HepG2 (cell line): Measurements from ENCODE around the gene RAD51D. TPM values are rescaled to one million over a fixed set of nuclear protein-coding genes. Genes with fewer than 3 reads are reported as not detected.

Experiments used
- DNMT1 ChIP-seq: sonication (generic); formaldehyde crosslinking; IDR thresholded peaks from 2 replicates; pipeline ENCODE4 v1.5.1; 2020; ENCODE audit warnings: mild to moderate bottlenecking, missing genetic modification reagents
- HNF4A ChIP-seq: sonication (generic); formaldehyde crosslinking; IDR thresholded peaks from 2 replicates; pipeline ENCODE4 v1.4.0; 2020; ENCODE audit warnings: missing genetic modification reagents
- HNRNPUL1 ChIP-seq: fragments of 200-400 bp; formaldehyde crosslinking; IDR thresholded peaks from 2 replicates; pipeline ENCODE4 v1.6.1; 2017; ENCODE audit warnings: low read depth, mild to moderate bottlenecking, low read length, moderate library complexity
- JUNB ChIP-seq: sonication (generic); formaldehyde crosslinking; IDR thresholded peaks from 2 replicates; pipeline ENCODE4 v1.8.0; 2022; ENCODE audit warnings: missing genetic modification reagents, mild to moderate bottlenecking, borderline replicate concordance
- NRL ChIP-seq: sonication (generic); formaldehyde crosslinking; IDR thresholded peaks from 2 replicates; pipeline ENCODE4 v1.5.0; 2020; ENCODE audit warnings: missing genetic modification reagents, mild to moderate bottlenecking, moderate library complexity, borderline replicate concordance
- PRMT3 ChIP-seq: sonication (generic); formaldehyde crosslinking; IDR thresholded peaks from 2 replicates; pipeline ENCODE4 v1.8.1; 2022; ENCODE audit warnings: low read depth, mild to moderate bottlenecking, moderate library complexity, missing genetic modification reagents, borderline replicate concordance
- TARDBP ChIP-seq: sonication (generic); formaldehyde crosslinking; IDR thresholded peaks from 2 replicates; pipeline ENCODE4 v1.8.0; 2022; ENCODE audit warnings: mild to moderate bottlenecking, missing genetic modification reagents
- ZBTB3 ChIP-seq: sonication (generic); formaldehyde crosslinking; IDR thresholded peaks from 2 replicates; pipeline ENCODE4 v1.4.0; 2020; ENCODE audit warnings: low read depth, mild to moderate bottlenecking, moderate library complexity, missing genetic modification reagents, borderline replicate concordance
- ZBTB7B ChIP-seq: sonication (generic); formaldehyde crosslinking; IDR thresholded peaks from 2 replicates; pipeline ENCODE4 v1.4.0; 2020; ENCODE audit warnings: missing genetic modification reagents
- ZFP37 ChIP-seq: sonication (generic); formaldehyde crosslinking; IDR thresholded peaks from 2 replicates; pipeline ENCODE4 v1.4.0; 2020; ENCODE audit warnings: missing genetic modification reagents, borderline replicate concordance
- ZSCAN9 ChIP-seq: IDR thresholded peaks from 2 replicates; pipeline ENCODE4 v1.6.1; 2016; ENCODE audit warnings: borderline replicate concordance
- polyA plus RNA-seq, 8 experiments: library from polyadenylated mRNA; depleted of rRNA in 3 of 8; stranded (reverse) in 7 of 8; unstranded in 1 of 8; fragments of >200 nt; fragmentation: Illumina TruSeq in 4 of 8; extraction: Trizol in 4 of 8; gene quantifications; 2 replicates each; pipeline versions ENCODE4 v1.2.1 to v1.2.3, GENCODE V29; 2011 to 2016; ENCODE audit warnings: low read depth in 4 of 8, missing spikeins in 1 of 8, mixed read lengths in 1 of 8; ENCODE audit not compliant: insufficient read depth in 1 of 8
- total RNA-seq, 5 experiments: library from RNA; depleted of rRNA; stranded (reverse); fragments of >200 nt; fragmentation: Illumina TruSeq; extraction: Trizol; gene quantifications; 2 replicates each; pipeline ENCODE4 v1.2.3, GENCODE V29; 2016; ENCODE audit warnings: low read depth in 1 of 5
- TF ChIP-seq, protein P1 (sequence below): sonication (generic); formaldehyde crosslinking; IDR thresholded peaks from 2 replicates; pipeline ENCODE4 v1.9.0; 2021; ENCODE audit warnings: missing genetic modification reagents, mild to moderate bottlenecking, borderline replicate concordance
- TF ChIP-seq, protein P2 (sequence below): sonication (generic); formaldehyde crosslinking; IDR thresholded peaks from 2 replicates; pipeline ENCODE4 v1.8.1; 2023; ENCODE audit warnings: missing genetic modification reagents, inconsistent platforms, borderline replicate concordance
- TF ChIP-seq, protein P3 (sequence below): sonication (generic); formaldehyde crosslinking; IDR thresholded peaks from 2 replicates; pipeline ENCODE4 v1.5.0; 2020; ENCODE audit warnings: missing genetic modification reagents
- TF ChIP-seq, protein P4 (sequence below): sonication (generic); formaldehyde crosslinking; conservative IDR thresholded peaks from 2 replicates; pipeline ENCODE4 v1.4.0; 2020; ENCODE audit warnings: missing genetic modification reagents
- TF ChIP-seq, protein P5 (sequence below): sonication (generic); formaldehyde crosslinking; conservative IDR thresholded peaks from 2 replicates; pipeline ENCODE4 v1.8.0; 2022; ENCODE audit warnings: missing genetic modification reagents
- TF ChIP-seq, protein P6 (sequence below): sonication (generic); formaldehyde crosslinking; conservative IDR thresholded peaks from 2 replicates; pipeline ENCODE4 v1.4.0; 2020; ENCODE audit warnings: mild to moderate bottlenecking, missing genetic modification reagents, moderate library complexity

The RAD51D gene
- total and polyA plus RNA-seq, 2 of the 13 experiments (the other 11 are each of a cell fraction or from before 2014, with no cell fraction given), result 6.7 to 13.1 TPM

DNA sequence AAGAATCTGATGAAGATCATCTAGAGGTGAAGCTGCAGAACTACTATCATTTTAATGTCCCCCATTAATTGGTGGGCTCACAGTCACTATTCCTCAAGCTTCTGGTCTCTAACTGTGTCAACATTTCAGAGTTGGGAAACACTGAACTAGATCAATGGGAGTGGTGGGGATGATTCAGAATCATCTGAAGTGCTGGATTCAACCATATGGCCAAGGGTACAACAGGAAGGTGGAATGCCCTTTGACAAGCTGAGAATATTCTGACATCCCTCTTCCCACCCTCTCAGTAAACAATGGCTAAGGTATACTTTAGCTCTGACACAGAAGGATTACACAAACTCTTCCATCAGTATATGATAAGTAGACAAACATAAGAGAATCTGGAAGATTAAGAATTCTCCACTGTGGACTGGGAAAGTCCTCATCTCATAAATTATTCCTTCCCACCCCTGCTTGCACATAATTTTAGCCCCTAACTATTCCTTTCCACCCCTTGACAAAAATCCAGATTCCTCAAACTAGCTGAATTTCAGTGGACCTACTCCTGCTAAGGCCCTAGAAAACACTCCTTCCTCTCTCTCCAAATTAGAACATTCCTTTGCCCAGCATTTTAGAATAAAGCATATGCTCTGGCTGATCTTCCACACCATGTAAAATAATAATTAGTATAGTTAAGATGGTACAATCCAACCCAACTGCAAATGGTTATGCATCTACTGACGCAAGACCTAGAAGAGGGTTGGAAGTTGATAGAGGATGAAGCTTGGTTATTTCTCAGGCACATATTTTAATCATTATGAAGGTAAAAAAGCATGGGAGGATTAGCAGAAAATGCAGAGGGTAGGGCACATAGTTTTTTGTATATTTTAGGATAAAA lies 39.9 kb downstream of the RAD51D start (continued):
- TF ChIP-seq JUNB (CRISPR knock-in tag), result no peak; the same call in 1 of the 2 replicates
- TF ChIP-seq PRMT3 (CRISPR knock-in tag), result no peak
- TF ChIP-seq, protein P1, sequence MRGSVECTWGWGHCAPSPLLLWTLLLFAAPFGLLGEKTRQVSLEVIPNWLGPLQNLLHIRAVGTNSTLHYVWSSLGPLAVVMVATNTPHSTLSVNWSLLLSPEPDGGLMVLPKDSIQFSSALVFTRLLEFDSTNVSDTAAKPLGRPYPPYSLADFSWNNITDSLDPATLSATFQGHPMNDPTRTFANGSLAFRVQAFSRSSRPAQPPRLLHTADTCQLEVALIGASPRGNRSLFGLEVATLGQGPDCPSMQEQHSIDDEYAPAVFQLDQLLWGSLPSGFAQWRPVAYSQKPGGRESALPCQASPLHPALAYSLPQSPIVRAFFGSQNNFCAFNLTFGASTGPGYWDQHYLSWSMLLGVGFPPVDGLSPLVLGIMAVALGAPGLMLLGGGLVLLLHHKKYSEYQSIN, result no peak
- TF ChIP-seq, protein P2, sequence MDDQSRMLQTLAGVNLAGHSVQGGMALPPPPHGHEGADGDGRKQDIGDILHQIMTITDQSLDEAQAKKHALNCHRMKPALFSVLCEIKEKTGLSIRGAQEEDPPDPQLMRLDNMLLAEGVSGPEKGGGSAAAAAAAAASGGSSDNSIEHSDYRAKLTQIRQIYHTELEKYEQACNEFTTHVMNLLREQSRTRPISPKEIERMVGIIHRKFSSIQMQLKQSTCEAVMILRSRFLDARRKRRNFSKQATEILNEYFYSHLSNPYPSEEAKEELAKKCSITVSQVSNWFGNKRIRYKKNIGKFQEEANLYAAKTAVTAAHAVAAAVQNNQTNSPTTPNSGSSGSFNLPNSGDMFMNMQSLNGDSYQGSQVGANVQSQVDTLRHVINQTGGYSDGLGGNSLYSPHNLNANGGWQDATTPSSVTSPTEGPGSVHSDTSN (CRISPR knock-in tag), result no peak
- no peak for TF ChIP-seq DNMT1
- TF ChIP-seq, protein P3, sequence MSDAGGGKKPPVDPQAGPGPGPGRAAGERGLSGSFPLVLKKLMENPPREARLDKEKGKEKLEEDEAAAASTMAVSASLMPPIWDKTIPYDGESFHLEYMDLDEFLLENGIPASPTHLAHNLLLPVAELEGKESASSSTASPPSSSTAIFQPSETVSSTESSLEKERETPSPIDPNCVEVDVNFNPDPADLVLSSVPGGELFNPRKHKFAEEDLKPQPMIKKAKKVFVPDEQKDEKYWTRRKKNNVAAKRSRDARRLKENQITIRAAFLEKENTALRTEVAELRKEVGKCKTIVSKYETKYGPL (CRISPR knock-in tag), result no peak
- TF ChIP-seq, protein P4, sequence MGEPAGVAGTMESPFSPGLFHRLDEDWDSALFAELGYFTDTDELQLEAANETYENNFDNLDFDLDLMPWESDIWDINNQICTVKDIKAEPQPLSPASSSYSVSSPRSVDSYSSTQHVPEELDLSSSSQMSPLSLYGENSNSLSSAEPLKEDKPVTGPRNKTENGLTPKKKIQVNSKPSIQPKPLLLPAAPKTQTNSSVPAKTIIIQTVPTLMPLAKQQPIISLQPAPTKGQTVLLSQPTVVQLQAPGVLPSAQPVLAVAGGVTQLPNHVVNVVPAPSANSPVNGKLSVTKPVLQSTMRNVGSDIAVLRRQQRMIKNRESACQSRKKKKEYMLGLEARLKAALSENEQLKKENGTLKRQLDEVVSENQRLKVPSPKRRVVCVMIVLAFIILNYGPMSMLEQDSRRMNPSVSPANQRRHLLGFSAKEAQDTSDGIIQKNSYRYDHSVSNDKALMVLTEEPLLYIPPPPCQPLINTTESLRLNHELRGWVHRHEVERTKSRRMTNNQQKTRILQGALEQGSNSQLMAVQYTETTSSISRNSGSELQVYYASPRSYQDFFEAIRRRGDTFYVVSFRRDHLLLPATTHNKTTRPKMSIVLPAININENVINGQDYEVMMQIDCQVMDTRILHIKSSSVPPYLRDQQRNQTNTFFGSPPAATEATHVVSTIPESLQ (CRISPR knock-in tag), result no peak
- no peak; the same call in 1 of the 2 replicates for TF ChIP-seq ZSCAN9 (CRISPR knock-in tag)
- peak; percentile 68; the same call in 1 of the 2 replicates for TF ChIP-seq ZBTB7B
- TF ChIP-seq ZBTB3 (CRISPR knock-in tag), result no peak
- TF ChIP-seq HNRNPUL1, result no peak
- TF ChIP-seq HNF4A, result peak; percentile 45
- TF ChIP-seq, protein P5, sequence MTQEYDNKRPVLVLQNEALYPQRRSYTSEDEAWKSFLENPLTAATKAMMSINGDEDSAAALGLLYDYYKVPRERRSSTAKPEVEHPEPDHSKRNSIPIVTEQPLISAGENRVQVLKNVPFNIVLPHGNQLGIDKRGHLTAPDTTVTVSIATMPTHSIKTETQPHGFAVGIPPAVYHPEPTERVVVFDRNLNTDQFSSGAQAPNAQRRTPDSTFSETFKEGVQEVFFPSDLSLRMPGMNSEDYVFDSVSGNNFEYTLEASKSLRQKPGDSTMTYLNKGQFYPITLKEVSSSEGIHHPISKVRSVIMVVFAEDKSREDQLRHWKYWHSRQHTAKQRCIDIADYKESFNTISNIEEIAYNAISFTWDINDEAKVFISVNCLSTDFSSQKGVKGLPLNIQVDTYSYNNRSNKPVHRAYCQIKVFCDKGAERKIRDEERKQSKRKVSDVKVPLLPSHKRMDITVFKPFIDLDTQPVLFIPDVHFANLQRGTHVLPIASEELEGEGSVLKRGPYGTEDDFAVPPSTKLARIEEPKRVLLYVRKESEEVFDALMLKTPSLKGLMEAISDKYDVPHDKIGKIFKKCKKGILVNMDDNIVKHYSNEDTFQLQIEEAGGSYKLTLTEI (CRISPR knock-in tag), result no peak
- no peak for TF ChIP-seq ZFP37
- TF ChIP-seq NRL, result no peak
- TF ChIP-seq TARDBP (CRISPR knock-in tag), result peak; percentile 44; the same call in 1 of the 2 replicates
- TF ChIP-seq, protein P6, sequence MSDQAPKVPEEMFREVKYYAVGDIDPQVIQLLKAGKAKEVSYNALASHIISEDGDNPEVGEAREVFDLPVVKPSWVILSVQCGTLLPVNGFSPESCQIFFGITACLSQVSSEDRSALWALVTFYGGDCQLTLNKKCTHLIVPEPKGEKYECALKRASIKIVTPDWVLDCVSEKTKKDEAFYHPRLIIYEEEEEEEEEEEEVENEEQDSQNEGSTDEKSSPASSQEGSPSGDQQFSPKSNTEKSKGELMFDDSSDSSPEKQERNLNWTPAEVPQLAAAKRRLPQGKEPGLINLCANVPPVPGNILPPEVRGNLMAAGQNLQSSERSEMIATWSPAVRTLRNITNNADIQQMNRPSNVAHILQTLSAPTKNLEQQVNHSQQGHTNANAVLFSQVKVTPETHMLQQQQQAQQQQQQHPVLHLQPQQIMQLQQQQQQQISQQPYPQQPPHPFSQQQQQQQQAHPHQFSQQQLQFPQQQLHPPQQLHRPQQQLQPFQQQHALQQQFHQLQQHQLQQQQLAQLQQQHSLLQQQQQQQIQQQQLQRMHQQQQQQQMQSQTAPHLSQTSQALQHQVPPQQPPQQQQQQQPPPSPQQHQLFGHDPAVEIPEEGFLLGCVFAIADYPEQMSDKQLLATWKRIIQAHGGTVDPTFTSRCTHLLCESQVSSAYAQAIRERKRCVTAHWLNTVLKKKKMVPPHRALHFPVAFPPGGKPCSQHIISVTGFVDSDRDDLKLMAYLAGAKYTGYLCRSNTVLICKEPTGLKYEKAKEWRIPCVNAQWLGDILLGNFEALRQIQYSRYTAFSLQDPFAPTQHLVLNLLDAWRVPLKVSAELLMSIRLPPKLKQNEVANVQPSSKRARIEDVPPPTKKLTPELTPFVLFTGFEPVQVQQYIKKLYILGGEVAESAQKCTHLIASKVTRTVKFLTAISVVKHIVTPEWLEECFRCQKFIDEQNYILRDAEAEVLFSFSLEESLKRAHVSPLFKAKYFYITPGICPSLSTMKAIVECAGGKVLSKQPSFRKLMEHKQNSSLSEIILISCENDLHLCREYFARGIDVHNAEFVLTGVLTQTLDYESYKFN (CRISPR knock-in tag), result peak; percentile 80
